HG03196 (cell line): ENCODE data around the gene SULT2B1.

Experiments
- ATAC-seq: cut with Tn5 transposase; IDR thresholded peaks from one replicate; pipeline ENCODE4 v1.9.1; 2021; ENCODE audit not compliant: unreplicated experiment

Gene SULT2B1

GRCh38 chr19:48646722-48647216 lies 94.8 kb downstream of the SULT2B1 start:
- ATAC-seq, result no peak

GRCh38 chr19:48648134-48648533 lies 96.2 kb downstream of the SULT2B1 start:
- no peak for ATAC-seq
